PC-3 (cell line): ENCODE measurements around the gene TEDC1. TPM values are rescaled to one million over a fixed set of nuclear protein-coding genes. Genes with fewer than 3 reads are reported as not detected.

ENCODE experiments used
- ATAC-seq: fragments of 200-7000 bp; cut with Tn5 transposase; 2 replicates; pipeline ENCODE4 v1.9.1; 2020; ENCODE audit warnings: mild to moderate bottlenecking, moderate library complexity
- BruUV-seq: library from RNA; stranded (reverse); fragments of 400-500 nt; replicated peaks from 2 replicates; lab custom pipeline; 2021; lab: Mats Ljungman, UMichigan
- CTCF ChIA-PET: fragments of 300-600 bp; sonication (Branson Sonifier 250); formaldehyde crosslinking; loops from one replicate; lab custom pipeline; 2022; ENCODE audit warnings: antibody characterized with exemption; lab: Charles Lee
- POLR2A ChIA-PET: fragments of 300-600 bp; sonication (Branson Sonifier 250); formaldehyde crosslinking; loops from one replicate; lab custom pipeline; 2022; ENCODE audit warnings: antibody characterized with exemption; ENCODE audit not compliant: unreplicated experiment; lab: Charles Lee
- DNase-seq: peaks from one replicate; pipeline ENCODE4 v3.0.0-alpha.2; 2015
- H2AFZ ChIP-seq: fragments of 300-600 bp; sonication (generic); 2 replicates; pipeline ENCODE4 v1.6.0; 2016; ENCODE audit warnings: antibody characterized with exemption, low read length
- H3F3A ChIP-seq: fragments of 300-600 bp; sonication (generic); one replicate; pipeline ENCODE4 v1.6.0; 2017; ENCODE audit warnings: antibody characterized with exemption, low read length, control low read depth, mild to moderate bottlenecking; ENCODE audit not compliant: unreplicated experiment
- H3K27ac ChIP-seq: fragments of 300-600 bp; sonication (generic); 2 replicates; pipeline ENCODE4 v1.5.1; 2016; ENCODE audit warnings: mild to moderate bottlenecking, low read length
- H3K27me3 ChIP-seq: fragments of 300-600 bp; sonication (generic); 2 replicates; pipeline ENCODE4 v1.6.1; 2016; ENCODE audit warnings: low read length, mixed read lengths
- H3K36me3 ChIP-seq: fragments of 300-600 bp; sonication (generic); 2 replicates; pipeline ENCODE4 v1.6.1; 2016; ENCODE audit warnings: low read depth, mixed run types, low read length, mixed read lengths
- H3K4me1 ChIP-seq: fragments of 300-600 bp; sonication (generic); 2 replicates; pipeline ENCODE4 v1.5.1; 2016; ENCODE audit warnings: low read length; ENCODE audit not compliant: insufficient read depth
- H3K4me2 ChIP-seq: fragments of 300-600 bp; sonication (generic); 2 replicates; pipeline ENCODE4 v1.6.0; 2016; ENCODE audit warnings: low read length
- H3K4me3 ChIP-seq: fragments of 300-600 bp; sonication (generic); 2 replicates; pipeline ENCODE4 v1.5.1; 2016; ENCODE audit warnings: mild to moderate bottlenecking, low read length, mixed read lengths
- H3K79me2 ChIP-seq: fragments of 300-600 bp; sonication (generic); 2 replicates; pipeline ENCODE4 v1.6.1; 2017; ENCODE audit warnings: low read length, mixed read lengths
- H3K9ac ChIP-seq: fragments of 300-600 bp; sonication (generic); 2 replicates; pipeline ENCODE4 v1.6.0; 2016; ENCODE audit warnings: mild to moderate bottlenecking, low read length
- H3K9me2 ChIP-seq: fragments of 300-600 bp; sonication (generic); replicated peaks from 2 replicates; pipeline ENCODE4 v1.6.1; 2016; ENCODE audit warnings: mixed run types, low read length, mixed read lengths
- H3K9me3 ChIP-seq: fragments of 300-600 bp; sonication (generic); 2 replicates; pipeline ENCODE4 v1.6.1; 2016; ENCODE audit warnings: low read length, mixed read lengths
- H4K20me1 ChIP-seq: fragments of 300-600 bp; sonication (generic); 2 replicates; pipeline ENCODE4 v1.6.1; 2016; ENCODE audit warnings: low read length, mixed read lengths
- CTCF ChIP-seq: fragments of 300-600 bp; sonication (generic); conservative IDR thresholded peaks from 2 replicates; pipeline ENCODE4 v1.5.1; 2017; ENCODE audit warnings: antibody characterized with exemption, low read depth, mild to moderate bottlenecking, low read length
- EZH2 ChIP-seq: fragments of 300-600 bp; sonication (generic); IDR thresholded peaks from one replicate; pipeline ENCODE4 v1.6.1; 2017; ENCODE audit warnings: antibody characterized with exemption, mild to moderate bottlenecking, low read length; ENCODE audit not compliant: unreplicated experiment
- EZH2phosphoT487 ChIP-seq: fragments of 300-600 bp; sonication (generic); IDR thresholded peaks from 2 replicates; pipeline ENCODE4 v1.6.1; 2018; ENCODE audit warnings: mild to moderate bottlenecking, antibody characterized with exemption, low read length, borderline replicate concordance
- intact Hi-C: fragments of 100-400 bp; cut with micrococcal nuclease; formaldehyde crosslinking; loops from 2 replicates; pipeline ENCODE4 v1.9.0; 2023
- total RNA-seq: library from RNA; depleted of rRNA; stranded (reverse); fragments of >200 nt; gene quantifications from 2 replicates; pipeline ENCODE4 v1.2.3, GENCODE V29; 2014

Gene TEDC1
- total RNA-seq, 1 experiment from 2014 or later: 66.7 TPM

DNA sequence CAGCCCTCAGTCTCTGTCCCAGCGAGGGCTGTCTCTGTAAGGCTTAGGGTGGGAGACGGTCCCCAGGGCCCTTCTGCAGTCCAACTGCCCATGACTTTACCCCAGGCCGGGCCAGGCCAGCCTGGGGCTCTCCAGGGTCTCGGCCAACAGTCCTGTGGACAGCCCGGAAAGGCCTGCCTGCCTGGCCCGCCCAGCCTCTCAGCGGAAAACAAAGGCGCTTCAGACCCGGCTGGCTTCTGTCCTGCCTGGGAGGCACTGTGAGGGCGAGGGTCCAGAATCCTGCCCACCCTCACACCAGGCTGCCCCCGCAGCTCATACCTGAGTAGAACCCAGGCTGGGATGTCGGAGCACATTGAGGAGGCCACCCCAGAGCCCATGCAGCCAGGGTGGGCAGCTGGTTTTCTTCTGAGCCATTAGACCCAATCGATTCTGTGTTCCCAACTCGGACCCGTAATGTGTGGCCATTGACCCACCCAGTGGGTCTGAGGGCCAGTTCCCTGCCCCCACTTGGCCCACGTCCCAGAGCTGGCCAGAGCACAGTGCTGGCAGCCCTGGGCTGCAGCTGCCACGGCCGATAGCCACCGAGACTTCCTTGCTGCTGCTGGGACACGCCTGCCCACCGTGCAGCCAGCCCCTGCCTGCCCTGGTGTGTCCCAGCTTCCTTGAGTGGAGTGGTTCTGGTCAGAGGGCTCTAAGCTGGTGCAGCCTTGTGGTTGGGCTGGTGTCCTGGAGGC is 14.8 kb upstream of the TEDC1 start:
- intact Hi-C loops: no loop called here

GRCh38 chr14:105476831-105477659 is 14.0 kb upstream of the TEDC1 start:
- Histone ChIP-seq H4K20me1 (no peaks in the 10 kb centered on the region), H3K27me3 (no peaks in the 10 kb centered on the region), H3K36me3 (no peaks in the 10 kb centered on the region), H2AFZ (no peak overlapping the region), H3K9ac (peak overlapping the region; percentile 66), H3K79me2 (peaks cover 8% of the 10 kb centered on the region), H3K9me2 (no peaks in the 10 kb centered on the region), H3K9me3 (no peaks in the 10 kb centered on the region), H3K4me1 (peaks cover 50% of the 10 kb centered on the region), H3K4me3 (peak overlapping the region; percentile 82), H3K4me2 (peak overlapping the region; percentile 85), H3F3A (no peaks in the 10 kb centered on the region), H3K27ac (peak overlapping the region; percentile 69)
- CTCF ChIA-PET: no interaction called here
- POLR2A ChIA-PET: no interaction called here
- DNase-seq (no peak), ATAC-seq (no peak)
- BruUV-seq: no TSS peak
- intact Hi-C loops: no loop called here
- TF ChIP-seq CTCF (no peak), EZH2 (no peak), EZH2phosphoT487 (no peak)

More for the DNA sequence above, 14.8 kb upstream of the TEDC1 start:
- Histone ChIP-seq H2AFZ (0 out of 2 replicates have a peak overlapping the region, but pooled peaks have one; percentile 35), H3F3A (no peaks in the 10 kb centered on the region), H3K27me3 (no peaks in the 10 kb centered on the region), H3K9me2 (no peaks in the 10 kb centered on the region), H3K4me1 (peaks cover 46% of the 10 kb centered on the region), H4K20me1 (no peaks in the 10 kb centered on the region), H3K79me2 (peaks cover 8% of the 10 kb centered on the region), H3K9ac (peak overlapping the region; percentile 66), H3K36me3 (no peaks in the 10 kb centered on the region), H3K27ac (peak overlapping the region; percentile 69), H3K9me3 (no peaks in the 10 kb centered on the region), H3K4me2 (peak overlapping the region; percentile 85), H3K4me3 (peak overlapping the region; percentile 82)
- DNase-seq (peak; percentile 30), ATAC-seq (peak; percentile 9)
- CTCF ChIA-PET: no interaction called here
- BruUV-seq: TSS peak; percentile 49
- TF ChIP-seq EZH2phosphoT487: no peak
- TF ChIP-seq CTCF: no peak
- TF ChIP-seq EZH2: no peak
- POLR2A ChIA-PET: no interaction called here
